Keratinocyte (primary cell): ENCODE measurements around the gene NCL.

Experiments
- EZH2 ChIP-seq: IDR thresholded peaks from one replicate; pipeline ENCODE4 v1.6.1; 2012; ENCODE audit warnings: inconsistent platforms, mild to moderate bottlenecking, low read length, moderate library complexity
- TF ChIP-seq, protein P1 (sequence below), 3 experiments: IDR thresholded peaks in 1 of 3; conservative IDR thresholded peaks in 1 of 3; optimal IDR thresholded peaks in 1 of 3; 2 replicates in 2 of 3; 3 replicates in 1 of 3; pipeline versions ENCODE3 to v1.5.1; 2011; ENCODE audit warnings: low read length in 3 of 3, mild to moderate bottlenecking in 3 of 3, moderate library complexity in 2 of 3, control low read depth in 1 of 3, inconsistent platforms in 1 of 3; ENCODE audit not compliant: insufficient read depth in 2 of 3; ENCODE audit errors: extremely low read depth in 1 of 3

- TF ChIP-seq, protein P1, sequence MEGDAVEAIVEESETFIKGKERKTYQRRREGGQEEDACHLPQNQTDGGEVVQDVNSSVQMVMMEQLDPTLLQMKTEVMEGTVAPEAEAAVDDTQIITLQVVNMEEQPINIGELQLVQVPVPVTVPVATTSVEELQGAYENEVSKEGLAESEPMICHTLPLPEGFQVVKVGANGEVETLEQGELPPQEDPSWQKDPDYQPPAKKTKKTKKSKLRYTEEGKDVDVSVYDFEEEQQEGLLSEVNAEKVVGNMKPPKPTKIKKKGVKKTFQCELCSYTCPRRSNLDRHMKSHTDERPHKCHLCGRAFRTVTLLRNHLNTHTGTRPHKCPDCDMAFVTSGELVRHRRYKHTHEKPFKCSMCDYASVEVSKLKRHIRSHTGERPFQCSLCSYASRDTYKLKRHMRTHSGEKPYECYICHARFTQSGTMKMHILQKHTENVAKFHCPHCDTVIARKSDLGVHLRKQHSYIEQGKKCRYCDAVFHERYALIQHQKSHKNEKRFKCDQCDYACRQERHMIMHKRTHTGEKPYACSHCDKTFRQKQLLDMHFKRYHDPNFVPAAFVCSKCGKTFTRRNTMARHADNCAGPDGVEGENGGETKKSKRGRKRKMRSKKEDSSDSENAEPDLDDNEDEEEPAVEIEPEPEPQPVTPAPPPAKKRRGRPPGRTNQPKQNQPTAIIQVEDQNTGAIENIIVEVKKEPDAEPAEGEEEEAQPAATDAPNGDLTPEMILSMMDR (optimal IDR thresholded peaks at IDR 0.05 in 1 of 3, IDR thresholded peaks at IDR 0.05 in 1 of 3, conservative IDR thresholded peaks at IDR 0.05 in 1 of 3; ENCODE audit: extremely low read depth in 1 of 3, insufficient read depth in 2 of 3, low read length in 3 of 3), result no peak
- TF ChIP-seq EZH2, result no peak
These were observed 51.7 kb downstream of the NCL start for GRCh38 chr2:231412618-231412963.
